Right lobe of liver (tissue), 4 donors: ENCODE results near the gene STRIP2.
"Not testable (repeated sequence)": the region's sequence is repeated elsewhere in the genome, so short reads cannot be mapped to it uniquely, and the experiment has no call there.

Experiments
- POLR2A ChIP-seq: fragments of 450-650 bp; IDR thresholded peaks from one replicate; pipeline ENCODE4 v1.6.1; 2017; ENCODE audit warnings: antibody characterized with exemption, mild to moderate bottlenecking
- TF ChIP-seq, protein P1 (sequence below), 4 donors: fragments of 200-600 bp in 3 of 4; fragments of 450-650 bp in 1 of 4; IDR thresholded peaks; one replicate each; pipeline versions ENCODE4 v1.5.1 to v1.8.0; 2016 to 2022; ENCODE audit warnings: antibody characterized with exemption in 4 of 4, mild to moderate bottlenecking in 2 of 4
- donor health status: DM: no; HTN: no; CAD: no.
- donor health status: DM: no; HTN: no; CAD: no.
- donor health status: DM: no; HTN: yes; CAD: no.

GRCh38 chr7:129476398-129476797, 42.2 kb downstream of the STRIP2 start:
- not testable (repeated sequence) for TF ChIP-seq POLR2A
- TF ChIP-seq, protein P1, sequence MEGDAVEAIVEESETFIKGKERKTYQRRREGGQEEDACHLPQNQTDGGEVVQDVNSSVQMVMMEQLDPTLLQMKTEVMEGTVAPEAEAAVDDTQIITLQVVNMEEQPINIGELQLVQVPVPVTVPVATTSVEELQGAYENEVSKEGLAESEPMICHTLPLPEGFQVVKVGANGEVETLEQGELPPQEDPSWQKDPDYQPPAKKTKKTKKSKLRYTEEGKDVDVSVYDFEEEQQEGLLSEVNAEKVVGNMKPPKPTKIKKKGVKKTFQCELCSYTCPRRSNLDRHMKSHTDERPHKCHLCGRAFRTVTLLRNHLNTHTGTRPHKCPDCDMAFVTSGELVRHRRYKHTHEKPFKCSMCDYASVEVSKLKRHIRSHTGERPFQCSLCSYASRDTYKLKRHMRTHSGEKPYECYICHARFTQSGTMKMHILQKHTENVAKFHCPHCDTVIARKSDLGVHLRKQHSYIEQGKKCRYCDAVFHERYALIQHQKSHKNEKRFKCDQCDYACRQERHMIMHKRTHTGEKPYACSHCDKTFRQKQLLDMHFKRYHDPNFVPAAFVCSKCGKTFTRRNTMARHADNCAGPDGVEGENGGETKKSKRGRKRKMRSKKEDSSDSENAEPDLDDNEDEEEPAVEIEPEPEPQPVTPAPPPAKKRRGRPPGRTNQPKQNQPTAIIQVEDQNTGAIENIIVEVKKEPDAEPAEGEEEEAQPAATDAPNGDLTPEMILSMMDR (IDR thresholded peaks at IDR 0.05): not testable (repeated sequence)
